Measurements from ENCODE around the gene TMEM178A. TPM values are rescaled to one million over a fixed set of nuclear protein-coding genes. Genes with fewer than 3 reads are reported as not detected.
A peak's percentile ranks its signal among the peaks of the same experiment; 100 is the strongest.
"Not testable (repeated sequence)": the region's sequence is repeated elsewhere in the genome, so short reads cannot be mapped to it uniquely, and the experiment has no call there.

Gene TMEM178A
- total and polyA plus RNA-seq, 7 donors = 0.10 to 1.6 (median 0.46) TPM

DNA sequence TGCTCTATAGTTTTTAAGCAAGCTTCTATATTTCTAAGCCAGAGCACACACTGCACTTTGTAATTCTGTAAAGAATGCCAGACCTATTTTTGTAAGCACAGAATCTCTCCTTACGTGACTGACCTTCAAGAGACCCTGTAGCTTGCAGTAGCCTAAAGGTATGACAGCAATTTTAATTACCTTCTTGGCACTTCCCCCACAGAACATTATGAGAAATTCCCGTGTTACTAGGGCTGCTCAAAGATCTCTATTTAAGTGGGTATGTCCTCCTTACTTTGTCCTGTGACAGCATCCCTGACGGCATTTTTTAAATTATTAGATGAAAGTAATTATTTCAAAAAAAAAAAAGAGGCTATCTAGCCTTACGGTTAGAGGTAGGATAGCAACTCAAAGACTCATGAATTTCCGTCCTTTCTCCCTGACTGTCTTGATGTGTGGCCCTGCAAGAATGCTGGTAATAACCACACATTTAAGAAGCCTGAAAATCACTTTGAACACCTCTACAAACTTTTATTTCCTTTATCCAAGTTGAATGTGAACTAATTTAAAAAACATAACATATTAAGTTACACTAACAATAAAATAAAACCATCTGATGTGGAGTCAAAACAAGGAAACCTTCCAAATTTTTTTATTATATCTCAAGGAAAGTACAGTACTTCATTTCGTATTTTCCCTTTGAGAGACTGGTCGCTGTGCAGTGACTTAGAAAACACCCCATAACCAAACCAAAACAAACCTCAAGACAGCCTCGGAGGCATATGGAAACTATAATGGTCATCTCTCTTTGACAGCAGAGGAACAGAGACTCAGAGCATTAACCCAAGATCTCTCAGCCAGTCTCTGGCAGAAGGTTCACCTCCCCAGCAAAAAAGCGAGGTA, 58.5 kb downstream of the TMEM178A start:
- no peaks in the 10 kb centered on the region for H3K27me3 ChIP-seq (ENCODE audit: insufficient read depth in 3 of 3, low read length in 2 of 3)
- ATAC-seq = peak in 2 of 4 donors; percentile 14 to 15
- WGBS, 3 donors = 51 to 67% (median 52%) methylated on average over 9 of the region's 9 CpGs
- intact Hi-C loops (cut with DNase I) = loop anchor here (2.0 to 10.0 kb wide), 3 partner anchors 129 to 209 kb away; no protein-coding TSS in a partner anchor
- no peak overlapping the region for H3K4me3 ChIP-seq
- H3K9me3 ChIP-seq = no peaks in the 10 kb centered on the region
- H3K36me3 ChIP-seq (ENCODE audit: insufficient read depth in 1 of 2, low read depth in 1 of 2) = no peaks in the 10 kb centered on the region
- H3K4me1 ChIP-seq = peaks cover 29% of the 10 kb centered on the region
- H3K27ac ChIP-seq = peak overlapping the region; percentile 26
- TF ChIP-seq, protein P1, sequence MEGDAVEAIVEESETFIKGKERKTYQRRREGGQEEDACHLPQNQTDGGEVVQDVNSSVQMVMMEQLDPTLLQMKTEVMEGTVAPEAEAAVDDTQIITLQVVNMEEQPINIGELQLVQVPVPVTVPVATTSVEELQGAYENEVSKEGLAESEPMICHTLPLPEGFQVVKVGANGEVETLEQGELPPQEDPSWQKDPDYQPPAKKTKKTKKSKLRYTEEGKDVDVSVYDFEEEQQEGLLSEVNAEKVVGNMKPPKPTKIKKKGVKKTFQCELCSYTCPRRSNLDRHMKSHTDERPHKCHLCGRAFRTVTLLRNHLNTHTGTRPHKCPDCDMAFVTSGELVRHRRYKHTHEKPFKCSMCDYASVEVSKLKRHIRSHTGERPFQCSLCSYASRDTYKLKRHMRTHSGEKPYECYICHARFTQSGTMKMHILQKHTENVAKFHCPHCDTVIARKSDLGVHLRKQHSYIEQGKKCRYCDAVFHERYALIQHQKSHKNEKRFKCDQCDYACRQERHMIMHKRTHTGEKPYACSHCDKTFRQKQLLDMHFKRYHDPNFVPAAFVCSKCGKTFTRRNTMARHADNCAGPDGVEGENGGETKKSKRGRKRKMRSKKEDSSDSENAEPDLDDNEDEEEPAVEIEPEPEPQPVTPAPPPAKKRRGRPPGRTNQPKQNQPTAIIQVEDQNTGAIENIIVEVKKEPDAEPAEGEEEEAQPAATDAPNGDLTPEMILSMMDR (IDR thresholded peaks at IDR 0.05) = no peak
- DNase-seq = no peak

GRCh38 chr2:39724828-39725144, 59.1 kb downstream of the TMEM178A start:
- Histone ChIP-seq H3K4me1 (peaks cover 23% of the 10 kb centered on the region), H3K27me3 (ENCODE audit: insufficient read depth in 3 of 3, low read length in 2 of 3) (no peaks in the 10 kb centered on the region), H3K4me3 (no peak overlapping the region), H3K9me3 (no peaks in the 10 kb centered on the region), H3K36me3 (ENCODE audit: insufficient read depth in 1 of 2, low read depth in 1 of 2) (no peaks in the 10 kb centered on the region), H3K27ac (no peak overlapping the region)
- ATAC-seq (no peak), DNase-seq (no peak)
- WGBS, 3 donors = 55 to 82% (median 64%) methylated on average over 4 of the region's 4 CpGs
- TF ChIP-seq, protein P1 (IDR thresholded peaks at IDR 0.05) = no peak
- intact Hi-C loops (cut with DNase I) = loop anchor here (10.0 kb wide), 2 partner anchors 130 to 210 kb away; no protein-coding TSS in a partner anchor

DNA sequence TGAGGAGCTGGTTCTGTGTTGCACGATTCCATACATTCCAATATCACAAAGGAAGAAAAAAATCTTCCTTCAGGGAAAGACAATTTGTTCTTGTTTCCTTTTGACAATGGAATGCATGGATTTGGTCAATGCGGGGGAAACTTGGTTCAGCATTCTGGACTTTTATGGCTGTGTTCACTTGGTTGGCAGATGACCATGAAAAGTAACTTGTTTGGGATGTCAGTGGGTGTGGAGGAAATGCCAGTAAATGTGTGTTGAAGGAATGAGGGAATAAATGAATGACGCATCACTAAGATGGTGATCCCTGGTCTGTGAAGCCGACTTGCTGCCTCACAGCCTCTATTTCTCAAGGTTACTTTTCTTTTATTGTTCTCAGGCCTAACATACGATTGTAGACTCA, 59.7 kb downstream of the TMEM178A start:
- TF ChIP-seq, protein P1 (IDR thresholded peaks at IDR 0.05) = no peak
- ATAC-seq (no peak), DNase-seq (no peak)
- Histone ChIP-seq H3K27ac (no peak overlapping the region), H3K4me3 (no peak overlapping the region), H3K9me3 (no peaks in the 10 kb centered on the region), H3K4me1 (peaks cover 20% of the 10 kb centered on the region), H3K27me3 (ENCODE audit: insufficient read depth in 3 of 3, low read length in 2 of 3) (no peaks in the 10 kb centered on the region), H3K36me3 (ENCODE audit: insufficient read depth in 1 of 2, low read depth in 1 of 2) (no peaks in the 10 kb centered on the region)
- intact Hi-C loops (cut with DNase I) = loop anchor here (10.0 kb wide), 2 partner anchors 131 to 211 kb away; no protein-coding TSS in a partner anchor
- 91 to 95% (median 93%) methylated on average over 5 of the region's 5 CpGs for WGBS, 3 donors

GRCh38 chr2:39728085-39728484, 62.4 kb downstream of the TMEM178A start:
- intact Hi-C loops (cut with DNase I) = loop anchor here (10.0 kb wide), 2 partner anchors 133 to 213 kb away; no protein-coding TSS in a partner anchor

GRCh38 chr2:39728941-39729351, 63.2 kb downstream of the TMEM178A start:
- Histone ChIP-seq H3K27ac (no peak overlapping the region), H3K4me1 (peaks cover 21% of the 10 kb centered on the region), H3K9me3 (no peaks in the 10 kb centered on the region), H3K27me3 (ENCODE audit: insufficient read depth in 3 of 3, low read length in 2 of 3) (no peaks in the 10 kb centered on the region), H3K36me3 (ENCODE audit: insufficient read depth in 1 of 2, low read depth in 1 of 2) (no peaks in the 10 kb centered on the region), H3K4me3 (no peak overlapping the region)
- intact Hi-C loops (cut with DNase I) = loop anchor here (10.0 kb wide), 2 partner anchors 134 to 214 kb away; no protein-coding TSS in a partner anchor
- WGBS, 3 donors = 60 to 68% (median 63%) methylated on average over 5 of the region's 5 CpGs
- peak in 1 of 4 donors; percentile 39 for ATAC-seq
- DNase-seq = peak in 1 of 2 donors; percentile 49
- TF ChIP-seq, protein P1 (IDR thresholded peaks at IDR 0.05) = peak; percentile 48

More at GRCh38 chr2:39728085-39728484, 62.4 kb downstream of the TMEM178A start:
- not testable (repeated sequence) for H3K4me3 ChIP-seq; ATAC-seq; H3K27me3 ChIP-seq (ENCODE audit: insufficient read depth in 3 of 3, low read length in 2 of 3); H3K36me3 ChIP-seq (ENCODE audit: insufficient read depth in 1 of 2, low read depth in 1 of 2); H3K27ac ChIP-seq; DNase-seq; H3K9me3 ChIP-seq
- H3K4me1 ChIP-seq = peaks cover 21% of the 10 kb centered on the region
- WGBS, 3 donors = 76 to 78% (median 77%) methylated on average over 4 of the region's 4 CpGs
